ENCODE measurements around the gene SLC22A23. TPM values are rescaled to one million over a fixed set of nuclear protein-coding genes. Genes with fewer than 3 reads are reported as not detected.

The SLC22A23 gene
- total and polyA plus RNA-seq, 2 experiments from 2014 or later = 2.4 to 7.3 TPM

DNA sequence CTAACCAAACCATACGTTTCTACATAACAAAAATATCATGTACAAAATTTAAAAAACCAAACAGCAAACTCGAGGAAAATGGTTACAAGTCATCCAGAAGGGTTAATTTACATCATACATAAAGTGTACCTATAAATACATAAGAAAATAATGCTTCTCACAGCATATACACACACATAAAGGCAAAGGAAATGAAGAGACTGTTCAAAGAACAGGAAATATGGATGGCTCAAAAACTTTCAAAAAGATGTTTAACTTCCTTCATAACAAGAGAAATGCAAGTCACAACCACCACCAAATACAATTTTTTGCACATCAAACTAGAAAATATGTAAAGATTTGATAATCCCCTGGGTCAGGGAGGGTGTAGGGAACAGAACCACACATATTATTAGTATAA lies 7.5 kb downstream of the SLC22A23 start:
- no peak for TF ChIP-seq EZH2 (IDR thresholded peaks at IDR 0.05; ENCODE audit: insufficient read depth, poor library complexity, severe bottlenecking)
- TF ChIP-seq EZH2phosphoT487 (IDR thresholded peaks at IDR 0.05; ENCODE audit: insufficient read depth, low read depth) = no peak
- no peaks in the 10 kb centered on the region for H3K9me3 ChIP-seq (ENCODE audit: low read depth)
- no peaks in the 10 kb centered on the region for H3K27me3 ChIP-seq (replicated peaks; ENCODE audit: insufficient read depth)
- H2AFZ ChIP-seq = no peak overlapping the region
- 60 to 67% methylated on average over 2 of the region's 2 CpGs for WGBS, 2 experiments (ENCODE audit: low coverage in 1 of 2, low lambda C conversion rate in 2 of 2, missing lambda C conversion rate in 2 of 2)
- in situ Hi-C loops (cut with MboI) = no loop called here
- no peaks in the 10 kb centered on the region for H3K9me2 ChIP-seq (ENCODE audit: insufficient read depth)
- H3K79me2 ChIP-seq (ENCODE audit: insufficient read depth) = peaks cover 68% of the 10 kb centered on the region
- H3K9ac ChIP-seq = no peak overlapping the region
- H3K4me3 ChIP-seq = no peak overlapping the region
- H4K20me1 ChIP-seq (ENCODE audit: insufficient read depth) = no peaks in the 10 kb centered on the region
- no peak overlapping the region for H3K27ac ChIP-seq
- no peaks in the 10 kb centered on the region for H3F3A ChIP-seq (ENCODE audit: insufficient read depth)
- no peak overlapping the region for H3K4me2 ChIP-seq (ENCODE audit: unreplicated experiment)
- no peak for DNase-seq
- no peaks in the 10 kb centered on the region for H3K36me3 ChIP-seq (ENCODE audit: low read depth)
- peaks cover 24% of the 10 kb centered on the region for H3K4me1 ChIP-seq (ENCODE audit: insufficient read depth)

DNA sequence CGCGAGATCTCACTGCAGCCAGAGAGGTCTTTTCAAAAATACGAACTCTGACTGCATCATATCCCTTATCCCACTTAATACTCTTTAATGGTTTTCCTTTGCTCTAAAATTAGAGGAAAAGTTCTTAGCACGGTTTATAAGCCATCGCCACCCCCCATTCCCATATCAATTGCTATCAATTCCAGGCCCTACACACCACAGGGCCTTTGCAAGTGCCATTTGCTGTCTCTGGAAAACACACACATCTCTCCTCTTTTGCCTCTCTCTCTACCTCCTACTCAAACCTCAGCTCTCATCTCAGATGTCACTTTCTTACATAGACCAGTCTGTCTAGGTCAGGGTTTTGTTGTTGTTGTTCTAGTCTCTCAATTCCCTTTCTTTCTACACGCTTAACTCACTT lies 9.8 kb downstream of the SLC22A23 start:
- Histone ChIP-seq H3K36me3 (ENCODE audit: low read depth) (no peaks in the 10 kb centered on the region), H3F3A (ENCODE audit: insufficient read depth) (peaks cover 10% of the 10 kb centered on the region; the same call in 1 of the 2 replicates), H3K9me3 (ENCODE audit: low read depth) (no peaks in the 10 kb centered on the region), H3K79me2 (ENCODE audit: insufficient read depth) (peaks cover 49% of the 10 kb centered on the region), H3K4me3 (no peak overlapping the region), H2AFZ (no peak overlapping the region), H3K27ac (no peak overlapping the region), H3K9me2 (ENCODE audit: insufficient read depth) (no peaks in the 10 kb centered on the region), H3K4me2 (ENCODE audit: unreplicated experiment) (no peak overlapping the region), H4K20me1 (ENCODE audit: insufficient read depth) (no peaks in the 10 kb centered on the region), H3K27me3 (replicated peaks; ENCODE audit: insufficient read depth) (no peaks in the 10 kb centered on the region), H3K4me1 (ENCODE audit: insufficient read depth) (peaks cover 25% of the 10 kb centered on the region), H3K9ac (no peak overlapping the region)
- no peak for DNase-seq
- in situ Hi-C loops (cut with MboI) = no loop called here
- TF ChIP-seq EZH2phosphoT487 (IDR thresholded peaks at IDR 0.05; ENCODE audit: insufficient read depth, low read depth) = no peak
- no peak for TF ChIP-seq EZH2 (IDR thresholded peaks at IDR 0.05; ENCODE audit: insufficient read depth, poor library complexity, severe bottlenecking)
- WGBS, 2 experiments (ENCODE audit: low coverage in 1 of 2, low lambda C conversion rate in 2 of 2, missing lambda C conversion rate in 2 of 2) = 83 to 93% methylated on average over 6 of the region's 6 CpGs

DNA sequence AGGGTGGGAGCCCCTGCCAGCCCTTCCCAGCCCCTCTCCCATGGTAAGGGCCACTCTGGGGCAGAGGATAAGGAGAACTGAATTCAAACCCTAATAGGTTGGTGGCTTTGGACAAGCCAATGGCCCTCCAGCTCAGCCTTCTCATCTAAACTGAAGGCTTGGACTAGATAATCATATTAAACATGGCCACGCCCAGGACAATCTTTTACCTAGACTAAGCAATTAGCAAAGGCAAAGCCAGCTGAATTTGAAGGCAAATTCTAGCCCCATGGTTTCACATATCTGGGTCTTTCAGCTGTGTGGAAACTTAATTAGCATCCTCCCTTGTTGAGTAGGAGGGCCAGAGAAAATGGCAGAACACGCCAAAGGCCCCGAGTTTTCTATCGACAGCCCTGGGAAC lies 10.7 kb downstream of the SLC22A23 start:
- WGBS, 2 experiments (ENCODE audit: low coverage in 1 of 2, low lambda C conversion rate in 2 of 2, missing lambda C conversion rate in 2 of 2) = 98% methylated on average over 4 of the region's 4 CpGs
- Histone ChIP-seq H3K27me3 (replicated peaks; ENCODE audit: insufficient read depth) (no peaks in the 10 kb centered on the region), H2AFZ (no peak overlapping the region), H3F3A (ENCODE audit: insufficient read depth) (peaks cover 10% of the 10 kb centered on the region; the same call in 1 of the 2 replicates), H3K4me3 (no peak overlapping the region), H3K9ac (no peak overlapping the region), H3K9me3 (ENCODE audit: low read depth) (no peaks in the 10 kb centered on the region), H3K4me1 (ENCODE audit: insufficient read depth) (peaks cover 17% of the 10 kb centered on the region), H4K20me1 (ENCODE audit: insufficient read depth) (no peaks in the 10 kb centered on the region), H3K36me3 (ENCODE audit: low read depth) (no peaks in the 10 kb centered on the region), H3K27ac (no peak overlapping the region), H3K79me2 (ENCODE audit: insufficient read depth) (peaks cover 52% of the 10 kb centered on the region; the same call in 1 of the 2 replicates), H3K9me2 (ENCODE audit: insufficient read depth) (no peaks in the 10 kb centered on the region), H3K4me2 (ENCODE audit: unreplicated experiment) (no peak overlapping the region)
- no peak for TF ChIP-seq EZH2phosphoT487 (IDR thresholded peaks at IDR 0.05; ENCODE audit: insufficient read depth, low read depth)
- in situ Hi-C loops (cut with MboI) = no loop called here
- DNase-seq = no peak

DNA sequence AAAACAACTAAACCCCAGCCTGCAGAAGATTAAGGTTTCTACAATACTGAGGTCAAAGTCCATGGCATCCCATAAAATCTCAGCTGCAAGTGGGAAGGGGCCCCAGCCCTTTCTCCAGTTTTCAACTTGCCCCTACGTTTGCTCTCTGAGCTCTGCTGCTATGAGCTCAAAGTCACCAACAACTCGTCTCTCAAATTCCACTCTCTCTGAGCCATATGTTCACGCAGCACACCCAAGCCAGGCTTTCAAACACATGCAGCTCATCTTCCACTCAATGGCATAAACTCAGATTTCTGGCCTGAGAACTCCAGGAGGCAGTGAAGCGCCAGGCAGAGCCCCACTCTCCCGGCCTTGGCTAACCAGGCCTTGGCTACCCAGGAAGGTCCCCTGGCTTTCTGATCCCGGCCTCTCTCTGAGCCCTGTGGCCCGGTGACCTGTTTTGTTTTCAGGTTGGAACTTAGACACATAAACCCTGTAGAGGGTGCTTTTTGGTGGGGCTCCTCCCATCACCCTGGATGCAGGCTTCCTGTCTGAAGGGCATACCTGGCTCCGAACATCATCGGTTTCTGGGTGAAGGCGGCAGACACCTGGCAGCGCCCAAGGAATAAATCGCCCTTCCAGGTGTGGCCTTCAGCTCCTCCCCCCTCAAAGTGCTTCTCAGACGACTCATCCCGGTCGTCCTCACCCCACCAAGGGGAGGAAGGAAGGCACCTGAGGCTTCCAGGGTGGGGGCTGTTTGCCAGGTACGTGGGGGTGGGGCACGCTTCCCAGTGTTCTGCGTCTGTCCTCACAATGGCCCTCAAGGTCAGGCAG lies 12.4 kb downstream of the SLC22A23 start:
- H3K9me3 ChIP-seq (ENCODE audit: low read depth) = no peaks in the 10 kb centered on the region
- WGBS, 2 experiments (ENCODE audit: low coverage in 1 of 2, low lambda C conversion rate in 2 of 2, missing lambda C conversion rate in 2 of 2) = 95% methylated on average over 17 to 18 of the region's 18 CpGs
- in situ Hi-C loops (cut with MboI) = no loop called here
- H3K9me2 ChIP-seq (ENCODE audit: insufficient read depth) = no peaks in the 10 kb centered on the region
- no peaks in the 10 kb centered on the region for H3K36me3 ChIP-seq (ENCODE audit: low read depth)
- DNase-seq = no peak
- H3K9ac ChIP-seq = no peak overlapping the region
- peaks cover 9% of the 10 kb centered on the region for H3K4me1 ChIP-seq (ENCODE audit: insufficient read depth)
- no peaks in the 10 kb centered on the region for H3K27me3 ChIP-seq (replicated peaks; ENCODE audit: insufficient read depth)
- TF ChIP-seq EZH2phosphoT487 (IDR thresholded peaks at IDR 0.05; ENCODE audit: insufficient read depth, low read depth) (no peak), EZH2 (IDR thresholded peaks at IDR 0.05; ENCODE audit: insufficient read depth, poor library complexity, severe bottlenecking) (no peak)
- no peak overlapping the region for H2AFZ ChIP-seq
- peaks cover 47% of the 10 kb centered on the region; the same call in 1 of the 2 replicates for H3K79me2 ChIP-seq (ENCODE audit: insufficient read depth)
- no peak overlapping the region for H3K4me3 ChIP-seq
- H4K20me1 ChIP-seq (ENCODE audit: insufficient read depth) = no peaks in the 10 kb centered on the region
- no peak overlapping the region for H3K4me2 ChIP-seq (ENCODE audit: unreplicated experiment)
- H3F3A ChIP-seq (ENCODE audit: insufficient read depth) = peaks cover 10% of the 10 kb centered on the region; the same call in 1 of the 2 replicates
- H3K27ac ChIP-seq = no peak overlapping the region
